A549 (cell line): Measurements from ENCODE around the gene KLHL29. TPM values are rescaled to one million over a fixed set of nuclear protein-coding genes. Genes with fewer than 3 reads are reported as not detected.

Experiments used
- ATAC-seq, 2 experiments: fragments of 200-7000 bp in 1 of 2; fragments of >200 bp in 1 of 2; cut with Nextera tagmentation in 1 of 2; cut with Tn5 transposase in 1 of 2; 3 replicates each; pipeline versions ENCODE4 v1.8.0 to v1.9.1; 2018 to 2020; ENCODE audit warnings: mild to moderate bottlenecking in 1 of 2, moderate library complexity in 1 of 2
- CTCF ChIA-PET: fragments of 300-600 bp; sonication (Branson Sonifier 250); formaldehyde crosslinking; extraction: SDS; loops from one replicate; lab custom pipeline; 2021; ENCODE audit warnings: antibody characterized with exemption, inconsistent platforms; lab: Yijun Ruan, JAX
- POLR2A ChIA-PET: fragments of 350-600 bp; formaldehyde crosslinking; extraction: SDS; loops from one replicate; lab custom pipeline; 2021; ENCODE audit warnings: antibody characterized with exemption, inconsistent platforms; lab: Yijun Ruan, JAX
- DNase-seq, 2 experiments: peaks; one replicate each; pipeline versions ENCODE4 v3.0.0 to v3.0.0-alpha.2; 2011 to 2016; ENCODE audit warnings: low read depth in 1 of 2, low spot score in 1 of 2
- FAIRE-seq: peaks from 2 replicates; lab custom pipeline; 2011; peaks lifted over from hg19 to GRCh38; lab: Jason Lieb, UNC
- H3K27ac ChIP-seq, 2 experiments: fragments of >200 bp; sonication (Bioruptor Twin); formaldehyde crosslinking; 3 replicates each; pipeline ENCODE4 v1.5.1; 2016 to 2017
- H3K4me1 ChIP-seq: fragments of >200 bp; sonication (Bioruptor Twin); formaldehyde crosslinking; 3 replicates; pipeline ENCODE4 v1.6.1; 2016
- H3K4me2 ChIP-seq: fragments of >200 bp; sonication (Bioruptor Twin); formaldehyde crosslinking; 3 replicates; pipeline ENCODE4 v1.6.1; 2016
- H3K4me3 ChIP-seq: fragments of >200 bp; sonication (Bioruptor Twin); formaldehyde crosslinking; 3 replicates; pipeline ENCODE4 v1.5.1; 2016
- H3K9me3 ChIP-seq: fragments of >200 bp; sonication (Bioruptor Twin); formaldehyde crosslinking; 3 replicates; pipeline ENCODE4 v1.6.1; 2016
- BHLHE40 ChIP-seq: IDR thresholded peaks from 2 replicates; pipeline ENCODE4 v1.6.1; 2012; ENCODE audit warnings: low read depth, low read length, inconsistent platforms
- CBX8 ChIP-seq: fragments of 200-600 bp; sonication (generic); IDR thresholded peaks from 2 replicates; pipeline ENCODE4 v1.6.1; 2016
- CHD2 ChIP-seq: fragments of 150-350 bp; IDR thresholded peaks from 2 replicates; pipeline ENCODE4 v1.6.1; 2014; ENCODE audit warnings: low read length; ENCODE audit not compliant: partially characterized antibody
- CTCF ChIP-seq: fragments of >200 bp; sonication (Bioruptor Twin); formaldehyde crosslinking; IDR thresholded peaks from 3 replicates; pipeline ENCODE4 v1.5.1; 2016
- ESRRA ChIP-seq: fragments of 150-350 bp; IDR thresholded peaks from 2 replicates; pipeline ENCODE4 v1.6.1; 2014; ENCODE audit warnings: mild to moderate bottlenecking, low read length, borderline replicate concordance
- HEYL ChIP-seq: fragments of 250-450 bp; sonication (Bioruptor Pico); IDR thresholded peaks from 2 replicates; pipeline ENCODE4 v1.8.0; 2021; ENCODE audit warnings: mild to moderate bottlenecking, moderate library complexity
- HMGXB4 ChIP-seq: fragments of 250-450 bp; sonication (Bioruptor Pico); IDR thresholded peaks from 2 replicates; pipeline ENCODE4 v1.5.0; 2021; ENCODE audit warnings: mild to moderate bottlenecking, moderate library complexity, borderline replicate concordance
- HOXB13 ChIP-seq: fragments of 250-450 bp; sonication (Bioruptor Pico); IDR thresholded peaks from 2 replicates; pipeline ENCODE4 v1.5.0; 2020; ENCODE audit warnings: low read depth, mild to moderate bottlenecking, moderate library complexity
- JUN ChIP-seq, 2 experiments: fragments of >200 bp; sonication (Bioruptor Twin); formaldehyde crosslinking; IDR thresholded peaks; 2 replicates in 1 of 2; 3 replicates in 1 of 2; pipeline ENCODE4 v1.6.1; 2016 to 2017
- JUNB ChIP-seq: fragments of >200 bp; sonication (Bioruptor Twin); formaldehyde crosslinking; IDR thresholded peaks from 2 replicates; pipeline ENCODE4 v1.6.1; 2016
- KDM5A ChIP-seq: fragments of 200-600 bp; sonication (generic); IDR thresholded peaks from 2 replicates; pipeline ENCODE4 v1.6.1; 2016; ENCODE audit warnings: antibody characterized with exemption, mild to moderate bottlenecking
- MAZ ChIP-seq: fragments of 150-350 bp; IDR thresholded peaks from 2 replicates; pipeline ENCODE4 v1.6.1; 2014; ENCODE audit warnings: antibody characterized with exemption, low read depth, low read length, borderline replicate concordance
- MYC ChIP-seq: IDR thresholded peaks from 2 replicates; pipeline ENCODE4 v1.6.1; 2012; ENCODE audit warnings: mild to moderate bottlenecking, inconsistent platforms, low read length, improper control_type of control experiment, borderline replicate concordance
- NFE2L2 ChIP-seq: fragments of 150-350 bp; conservative IDR thresholded peaks from 2 replicates; pipeline ENCODE4 v1.6.1; 2014; ENCODE audit warnings: low read length
- NPAS2 ChIP-seq: fragments of 250-450 bp; sonication (Bioruptor Pico); IDR thresholded peaks from 2 replicates; pipeline ENCODE4 v1.8.0; 2022; ENCODE audit warnings: mild to moderate bottlenecking, moderate library complexity, borderline replicate concordance
- NR3C1 ChIP-seq: fragments of >200 bp; sonication (Bioruptor Twin); formaldehyde crosslinking; IDR thresholded peaks from 3 replicates; pipeline ENCODE4 v1.6.1; 2017
- PHF8 ChIP-seq: fragments of 200-600 bp; sonication (generic); IDR thresholded peaks from 2 replicates; pipeline ENCODE4 v1.6.1; 2016; ENCODE audit warnings: low read depth, mild to moderate bottlenecking, antibody characterized with exemption, moderate library complexity, borderline replicate concordance
- RFX5 ChIP-seq: fragments of 450-650 bp; IDR thresholded peaks from 2 replicates; pipeline ENCODE4 v1.7.1; 2014; ENCODE audit warnings: antibody characterized with exemption, mild to moderate bottlenecking, moderate library complexity
- RNF2 ChIP-seq: fragments of 200-600 bp; sonication (generic); IDR thresholded peaks from 2 replicates; pipeline ENCODE4 v1.6.1; 2016; ENCODE audit warnings: low read depth, mild to moderate bottlenecking, antibody characterized with exemption, moderate library complexity, borderline replicate concordance
- TFCP2L1 ChIP-seq: fragments of 250-450 bp; sonication (Bioruptor Pico); IDR thresholded peaks from 2 replicates; pipeline ENCODE4 v1.5.0; 2021; ENCODE audit warnings: mild to moderate bottlenecking
- TP53 ChIP-seq: fragments of 250-450 bp; sonication (Bioruptor Pico); IDR thresholded peaks from 2 replicates; pipeline ENCODE4 v1.5.0; 2021; ENCODE audit warnings: mild to moderate bottlenecking, moderate library complexity
- ZNF302 ChIP-seq: fragments of 250-450 bp; sonication (Bioruptor Pico); IDR thresholded peaks from 2 replicates; pipeline ENCODE4 v1.9.0; 2021; ENCODE audit warnings: inconsistent platforms, mild to moderate bottlenecking, moderate library complexity
- ZSCAN20 ChIP-seq: fragments of 250-450 bp; sonication (Bioruptor Pico); IDR thresholded peaks from 2 replicates; pipeline ENCODE4 v1.8.0; 2022; ENCODE audit warnings: mild to moderate bottlenecking, moderate library complexity
- WGBS: methylation state at CpG from one replicate; pipeline ENCODE4 v1.1.6; 2017; ENCODE audit errors: missing lambda C conversion rate; 5-methylcytosine and 5-hydroxymethylcytosine counted together
- polyA plus RNA-seq, 4 experiments: library from polyadenylated mRNA; depleted of rRNA in 3 of 4; stranded (reverse); fragments of >200 nt; fragmentation: RNase III in 1 of 4; extraction: RNeasy Plus Mini Kit Qiagen cat#74134 plus additional on column Dnase treatment in 1 of 4; gene quantifications; 2 replicates in 3 of 4; 3 replicates in 1 of 4; pipeline ENCODE4 v1.2.3, GENCODE V29; 2011 to 2017

Gene KLHL29
- polyA plus RNA-seq, 2 of the 4 experiments (the other 2 are of a cell fraction), result 1.3 to 2.5 TPM

- FAIRE-seq (no peak), ATAC-seq (no peak), DNase-seq (no peak)
- Histone ChIP-seq H3K4me3 (no peak overlapping the region), H3K4me2 (no peak overlapping the region), H3K27ac (no peak overlapping the region), H3K9me3 (no peaks in the 10 kb centered on the region), H3K4me1 (peaks cover 2% of the 10 kb centered on the region; the same call in 1 of the 3 replicates)
- 84% methylated on average over 14 of the region's 16 CpGs for WGBS
- TF ChIP-seq PHF8 (no peak), HEYL (CRISPR knock-in tag) (no peak), NFE2L2 (no peak)
- POLR2A ChIA-PET, result interaction anchor here (0.7 kb wide), 1 partner anchor 12 kb away, joined by 3 read pairs; no protein-coding TSS in a partner anchor
- CTCF ChIA-PET, result no interaction called here
These were observed 140.3 kb downstream of the KLHL29 start for GRCh38 chr2:23525137-23525765.

- TF ChIP-seq NPAS2 (CRISPR knock-in tag) (no peak), ZSCAN20 (CRISPR knock-in tag) (no peak), PHF8 (no peak), NFE2L2 (no peak), JUNB (no peak), CHD2 (no peak), RFX5 (no peak), KDM5A (no peak), CTCF (no peak), TFCP2L1 (CRISPR knock-in tag) (no peak), CBX8 (no peak), HOXB13 (CRISPR knock-in tag) (no peak), BHLHE40 (no peak), ESRRA (no peak)
- POLR2A ChIA-PET, result interaction anchor here (0.7 kb wide), 1 partner anchor 12 kb away, joined by 3 read pairs; no protein-coding TSS in a partner anchor
- 84% methylated on average over 19 of the region's 19 CpGs for WGBS
- CTCF ChIA-PET, result no interaction called here
- no peak overlapping the region for H3K27ac ChIP-seq
- no peak overlapping the region for H3K4me2 ChIP-seq
- ATAC-seq (no peak), DNase-seq (no peak), FAIRE-seq (no peak)
- no peaks in the 10 kb centered on the region for H3K9me3 ChIP-seq
- no peaks in the 10 kb centered on the region for H3K4me1 ChIP-seq
- no peak overlapping the region for H3K4me3 ChIP-seq
These were observed 141.1 kb downstream of the KLHL29 start for GRCh38 chr2:23526114-23526513.

- FAIRE-seq (no peak), ATAC-seq (no peak), DNase-seq (no peak)
- H3K27ac ChIP-seq, result no peak overlapping the region
- no peaks in the 10 kb centered on the region for H3K4me1 ChIP-seq
- no peak overlapping the region for H3K4me3 ChIP-seq
- no peaks in the 10 kb centered on the region for H3K9me3 ChIP-seq
- H3K4me2 ChIP-seq, result no peak overlapping the region
- 76% methylated on average over 24 of the region's 25 CpGs for WGBS
- CTCF ChIA-PET, result no interaction called here
- no peak for TF ChIP-seq MAZ
- TF ChIP-seq PHF8, result no peak
- no peak for TF ChIP-seq NR3C1
- no peak for TF ChIP-seq ESRRA
- no peak for TF ChIP-seq TP53
- no peak for TF ChIP-seq HEYL (CRISPR knock-in tag)
- no peak for TF ChIP-seq RNF2
- no peak for TF ChIP-seq HMGXB4
- no peak for TF ChIP-seq KDM5A
- no peak for TF ChIP-seq ZNF302 (CRISPR knock-in tag)
- TF ChIP-seq JUN (IDR thresholded peaks at IDR 0.05), result no peak
- TF ChIP-seq MYC, result no peak
- POLR2A ChIA-PET, result no interaction called here
These were observed 142.1 kb downstream of the KLHL29 start for GRCh38 chr2:23526835-23527790.
